Stomach (tissue), 9 donors: Measurements from ENCODE around the gene CCDC170. TPM values are rescaled to one million over a fixed set of nuclear protein-coding genes. Genes with fewer than 3 reads are reported as not detected.

Source experiments
- DNase-seq, 2 donors: peaks; one replicate each; pipeline versions ENCODE4 v3.0.0 to v3.0.0-alpha.2; 2013 to 2019
- H3K27ac ChIP-seq, 5 donors: fragments of 200-600 bp in 4 of 5; sonication (generic) in 4 of 5; one replicate each; pipeline ENCODE4 v1.5.1; 2013 to 2019; ENCODE audit warnings: mild to moderate bottlenecking in 1 of 5, moderate library complexity in 1 of 5
- H3K27me3 ChIP-seq, 3 donors: fragments of 200-600 bp; sonication (generic); one replicate each; pipeline ENCODE4 v1.5.1; 2017 to 2019; ENCODE audit warnings: mixed run types in 1 of 3
- H3K36me3 ChIP-seq, 4 donors: fragments of 200-600 bp; sonication (generic); 1 replicate in 3 of 4; 2 replicates in 1 of 4; pipeline ENCODE4 v1.5.1; 2016 to 2019
- H3K4me1 ChIP-seq, 4 donors: fragments of 200-600 bp; sonication (generic); one replicate each; pipeline ENCODE4 v1.5.1; 2016 to 2019
- H3K4me3 ChIP-seq, 4 donors: fragments of 200-600 bp; sonication (generic) in 3 of 4; one replicate each; pipeline ENCODE4 v1.5.1; 2016 to 2019; ENCODE audit warnings: mild to moderate bottlenecking in 1 of 4
- H3K9me3 ChIP-seq, 4 donors: fragments of 200-600 bp; sonication (generic); one replicate each; pipeline ENCODE4 v1.5.1; 2016 to 2019
- CTCF ChIP-seq, 7 experiments: fragments of 450-650 bp in 4 of 7; fragments of 200-600 bp in 3 of 7; sonication (generic) in 3 of 7; IDR thresholded peaks; one replicate each; pipeline ENCODE4 v1.5.1; 2016 to 2019; ENCODE audit warnings: antibody characterized with exemption in 7 of 7, control low read depth in 2 of 7, mild to moderate bottlenecking in 1 of 7
- EP300 ChIP-seq: sonication (generic); formaldehyde crosslinking; IDR thresholded peaks from one replicate; pipeline ENCODE4 v1.6.1; 2017; ENCODE audit warnings: antibody characterized with exemption
- POLR2A ChIP-seq, 4 donors: fragments of 450-650 bp; IDR thresholded peaks; one replicate each; pipeline ENCODE4 v1.6.1; 2016; ENCODE audit warnings: antibody characterized with exemption in 4 of 4, control low read depth in 2 of 4, mild to moderate bottlenecking in 1 of 4, moderate library complexity in 1 of 4
- POLR2AphosphoS5 ChIP-seq, 3 donors: sonication (generic); formaldehyde crosslinking; IDR thresholded peaks; one replicate each; pipeline ENCODE4 v1.6.1; 2016; ENCODE audit warnings: antibody characterized with exemption in 3 of 3
- WGBS, 5 donors: extraction: QIAGEN DNeasy Blood & Tissue Kit in 3 of 5; methylation state at CpG; one replicate each; pipeline versions ENCODE4 v1.1.5 to v1.1.7; 2013 to 2018; 5-methylcytosine and 5-hydroxymethylcytosine counted together
- intact Hi-C: fragments of 100-400 bp; cut with DNase I; formaldehyde crosslinking; loops from one replicate; pipeline ENCODE4 v1.15.1; 2023; ENCODE audit warnings: low total_unique reads
- polyA plus RNA-seq, 3 donors: library from polyadenylated mRNA; stranded (reverse); fragments of 200-250 nt; gene quantifications; one replicate each; pipeline ENCODE4 v1.2.3, GENCODE V29; 2013
- total RNA-seq, 5 donors: library from RNA; depleted of rRNA; stranded (reverse); fragments of >200 nt; gene quantifications; one replicate each; pipeline versions ENCODE4 v1.1.0 to v1.2.3, GENCODE V29; 2014 to 2016
- donor health status: healthy with polysubstance abuse.
- donor health status: Bipolar disorder and iron deficiency.
- donor health status: healthy.

The CCDC170 gene
- total and polyA plus RNA-seq, 8 donors: 0.05 to 3.6 (median 0.61) TPM; not detected in 1

- Histone ChIP-seq H3K9me3 (peaks cover 0 to 13% (median 4%) of the 10 kb centered on the region in 4 donors), H3K4me3 (no peak overlapping the region), H3K4me1 (no peaks in the 10 kb centered on the region), H3K36me3 (no peaks in the 10 kb centered on the region), H3K27ac (no peak overlapping the region), H3K27me3 (no peaks in the 10 kb centered on the region)
- 68 to 84% (median 79%) methylated on average over 3 of the region's 3 CpGs for WGBS, 5 donors
- no peak for TF ChIP-seq POLR2AphosphoS5 (IDR thresholded peaks at IDR 0.05)
- TF ChIP-seq CTCF (IDR thresholded peaks at IDR 0.05): no peak
- TF ChIP-seq EP300: no peak
- no peak for TF ChIP-seq POLR2A (IDR thresholded peaks at IDR 0.05)
- intact Hi-C loops: no loop called here
- no peak for DNase-seq
Measured at GRCh38 chr6:151553416-151554165, 59.8 kb downstream of the CCDC170 start.

GRCh38 chr6:151561238-151561637 is 67.4 kb downstream of the CCDC170 start:
- H3K4me1 ChIP-seq: no peaks in the 10 kb centered on the region
- no peaks in the 10 kb centered on the region for H3K27me3 ChIP-seq
- DNase-seq: no peak
- no peak overlapping the region for H3K4me3 ChIP-seq
- no peaks in the 10 kb centered on the region for H3K36me3 ChIP-seq
- intact Hi-C loops: no loop called here
- no peak for TF ChIP-seq CTCF (IDR thresholded peaks at IDR 0.05)
- TF ChIP-seq POLR2AphosphoS5 (IDR thresholded peaks at IDR 0.05): no peak
- TF ChIP-seq EP300: no peak
- TF ChIP-seq POLR2A (IDR thresholded peaks at IDR 0.05): no peak
- H3K9me3 ChIP-seq: peaks cover 0 to 35% (median 32%) of the 10 kb centered on the region in 4 donors
- H3K27ac ChIP-seq: no peak overlapping the region

GRCh38 chr6:151564654-151565053 is 70.8 kb downstream of the CCDC170 start:
- Histone ChIP-seq H3K27me3 (no peaks in the 10 kb centered on the region), H3K9me3 (peaks cover 0 to 30% (median 28%) of the 10 kb centered on the region in 4 donors), H3K27ac (no peak overlapping the region), H3K36me3 (no peaks in the 10 kb centered on the region), H3K4me1 (no peaks in the 10 kb centered on the region), H3K4me3 (no peak overlapping the region)
- no peak for DNase-seq
- 60 to 72% (median 68%) methylated on average over 4 of the region's 4 CpGs for WGBS, 5 donors
- no peak for TF ChIP-seq POLR2AphosphoS5 (IDR thresholded peaks at IDR 0.05)
- intact Hi-C loops: no loop called here

- DNase-seq: no peak
- WGBS, 5 donors: 67 to 87% (median 85%) methylated on average over 1 of the region's 1 CpG
- no peaks in the 10 kb centered on the region for H3K36me3 ChIP-seq
Measured at GRCh38 chr6:151565940-151566339, 72.1 kb downstream of the CCDC170 start.

GRCh38 chr6:151566557-151566956 is 72.7 kb downstream of the CCDC170 start:
- Histone ChIP-seq H3K27ac (no peak overlapping the region), H3K9me3 (peaks cover 0 to 20% (median 18%) of the 10 kb centered on the region in 4 donors), H3K4me3 (no peak overlapping the region), H3K4me1 (no peaks in the 10 kb centered on the region), H3K36me3 (no peaks in the 10 kb centered on the region), H3K27me3 (no peaks in the 10 kb centered on the region)
- WGBS, 5 donors: 43 to 50% (median 46%) methylated on average over 2 of the region's 2 CpGs
- DNase-seq: no peak
- TF ChIP-seq POLR2A (IDR thresholded peaks at IDR 0.05): no peak
- no peak for TF ChIP-seq POLR2AphosphoS5 (IDR thresholded peaks at IDR 0.05)
- TF ChIP-seq EP300: no peak
- TF ChIP-seq CTCF (IDR thresholded peaks at IDR 0.05): no peak
- intact Hi-C loops: no loop called here

More at GRCh38 chr6:151565940-151566339, 72.1 kb downstream of the CCDC170 start:
- no peak overlapping the region for H3K27ac ChIP-seq
- no peak for TF ChIP-seq POLR2A (IDR thresholded peaks at IDR 0.05)
- H3K27me3 ChIP-seq: no peaks in the 10 kb centered on the region
- no peaks in the 10 kb centered on the region for H3K4me1 ChIP-seq
- peaks cover 0 to 26% (median 24%) of the 10 kb centered on the region in 4 donors for H3K9me3 ChIP-seq
- intact Hi-C loops: no loop called here
- no peak overlapping the region for H3K4me3 ChIP-seq
